Activated T-helper 1 cell treated with anti-CD3 and anti-CD28 coated beads, Interleukin-12 subunit alpha, Interleukin-12 subunit beta, Interleukin-2, Interleukin-4 antibody, amounts not matched to agents 30 ng/mL and 10 ng/mL and 1 ng/mL, durations not matched to agents 14 hours and 24 hours and 36 hours (primary cell): ENCODE data around the gene CTNNB1. TPM values are rescaled to one million over a fixed set of nuclear protein-coding genes. Genes with fewer than 3 reads are reported as not detected.

ENCODE experiments used
- DNase-seq: peaks from one replicate; pipeline ENCODE4 v3.0.0; 2021; ENCODE audit warnings: low spot score
- H3K27ac Mint-ChIP-seq: one replicate; pipeline ENCODE4 v1.8.0; 2021; ENCODE audit warnings: mild to moderate bottlenecking, mixed read lengths
- H3K27me3 Mint-ChIP-seq: one replicate; pipeline ENCODE4 v1.8.0; 2022; ENCODE audit warnings: mild to moderate bottlenecking, moderate library complexity, mixed read lengths; ENCODE audit not compliant: insufficient read depth
- H3K36me3 Mint-ChIP-seq: one replicate; pipeline ENCODE4 v1.8.0; 2021; ENCODE audit warnings: low read depth, mixed read lengths
- H3K4me1 Mint-ChIP-seq: one replicate; pipeline ENCODE4 v1.8.0; 2021; ENCODE audit warnings: low read depth, mixed read lengths
- H3K4me3 Mint-ChIP-seq: one replicate; pipeline ENCODE4 v1.8.0; 2021; ENCODE audit warnings: mild to moderate bottlenecking, moderate library complexity, mixed read lengths
- H3K9me3 Mint-ChIP-seq: one replicate; pipeline ENCODE4 v1.8.0; 2021; ENCODE audit warnings: mixed read lengths
- intact Hi-C: fragments of 100-400 bp; cut with micrococcal nuclease; formaldehyde crosslinking; loops from one replicate; pipeline ENCODE4 v1.15.1; 2024
- total RNA-seq: library from RNA; stranded (reverse); gene quantifications from 2 replicates; pipeline ENCODE4 v1.2.3, GENCODE V29; 2022

Gene CTNNB1
- 137 and 139 TPM in 2 replicates for total RNA-seq

DNA sequence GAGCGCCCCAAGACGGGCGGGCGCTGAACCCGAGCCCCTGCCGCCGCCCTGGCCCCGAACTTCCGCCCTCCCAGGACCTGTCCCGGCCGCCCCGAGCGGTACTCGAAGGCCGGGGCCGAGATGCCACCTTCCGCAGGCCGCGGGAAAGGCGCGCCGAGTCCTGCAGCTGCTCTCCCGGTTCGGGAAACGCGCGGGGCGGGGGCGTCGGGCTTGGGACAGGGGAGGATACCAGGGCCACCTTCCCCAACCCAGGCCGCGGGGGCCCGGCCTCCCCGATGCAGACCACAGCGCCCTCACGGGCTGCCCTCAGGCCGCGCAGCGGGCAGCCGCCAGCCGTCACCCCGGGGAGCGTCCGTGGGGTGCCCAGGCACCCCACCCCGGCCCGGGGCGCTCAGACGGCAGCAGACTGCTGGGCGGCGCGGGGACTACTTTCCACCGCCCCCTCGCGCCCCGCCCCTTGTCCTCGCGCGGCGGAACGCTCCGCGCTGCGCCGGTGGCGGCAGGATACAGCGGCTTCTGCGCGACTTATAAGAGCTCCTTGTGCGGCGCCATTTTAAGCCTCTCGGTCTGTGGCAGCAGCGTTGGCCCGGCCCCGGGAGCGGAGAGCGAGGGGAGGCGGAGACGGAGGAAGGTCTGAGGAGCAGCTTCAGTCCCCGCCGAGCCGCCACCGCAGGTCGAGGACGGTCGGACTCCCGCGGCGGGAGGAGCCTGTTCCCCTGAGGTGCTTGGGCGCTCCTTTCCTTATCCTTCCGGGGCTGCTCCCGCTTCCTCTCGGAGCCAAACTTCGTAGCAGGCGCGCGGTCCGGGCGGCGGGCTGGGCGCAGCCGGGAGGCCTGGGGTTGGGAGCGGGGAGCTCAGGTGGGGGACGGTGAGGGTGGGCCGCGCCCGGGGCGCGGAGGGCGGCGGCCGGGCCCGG lies at the start of gene CTNNB1:
CTNNB1 (plus strand) TSS at position 556 of the 916 bp plus-strand sequence. CDS start 24,564 bp downstream, outside the sequence.
- Mint-ChIP-seq H3K4me1 (peaks cover 36% of the 10 kb centered on the region), H3K9me3 (no peaks in the 10 kb centered on the region), H3K27me3 (peaks cover 22% of the 10 kb centered on the region), H3K27ac (peak within 1 kb of the TSS; percentile 98), H3K36me3 (peaks cover 13% of the 10 kb centered on the region), H3K4me3 (peak within 1 kb of the TSS; percentile 97)
- DNase-seq: peak; percentile 87
- intact Hi-C loops: loop anchor here (1.0 to 5.0 kb wide), 7 partner anchors 11 to 890 kb away; partner anchors contain the start of gene EIF1B

DNA sequence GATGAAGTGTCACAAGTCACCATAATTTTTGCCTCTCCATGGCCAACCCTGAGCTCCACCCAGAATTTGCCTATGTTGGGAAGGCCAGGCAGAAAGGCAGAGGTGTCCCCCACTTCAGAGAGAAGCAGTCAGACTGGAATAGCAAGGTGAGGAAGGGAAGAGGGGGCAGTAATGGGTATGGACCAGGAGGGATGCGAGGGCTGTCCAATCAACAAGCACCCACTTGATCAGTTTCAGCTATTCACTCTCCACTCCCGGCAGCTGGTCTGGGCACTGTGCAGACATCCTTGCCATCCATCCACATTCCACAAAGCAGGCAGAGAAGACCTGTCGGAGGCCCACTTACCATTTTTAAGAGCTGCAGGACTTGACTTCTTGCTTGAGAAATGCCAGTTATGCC lies 43.5 kb upstream of the CTNNB1 start:
- intact Hi-C loops: no loop called here
- Mint-ChIP-seq H3K9me3 (no peaks in the 10 kb centered on the region), H3K4me3 (no peak overlapping the region), H3K4me1 (peaks cover 14% of the 10 kb centered on the region), H3K36me3 (no peaks in the 10 kb centered on the region), H3K27me3 (peaks cover 2% of the 10 kb centered on the region), H3K27ac (no peak overlapping the region)
- DNase-seq: no peak

DNA sequence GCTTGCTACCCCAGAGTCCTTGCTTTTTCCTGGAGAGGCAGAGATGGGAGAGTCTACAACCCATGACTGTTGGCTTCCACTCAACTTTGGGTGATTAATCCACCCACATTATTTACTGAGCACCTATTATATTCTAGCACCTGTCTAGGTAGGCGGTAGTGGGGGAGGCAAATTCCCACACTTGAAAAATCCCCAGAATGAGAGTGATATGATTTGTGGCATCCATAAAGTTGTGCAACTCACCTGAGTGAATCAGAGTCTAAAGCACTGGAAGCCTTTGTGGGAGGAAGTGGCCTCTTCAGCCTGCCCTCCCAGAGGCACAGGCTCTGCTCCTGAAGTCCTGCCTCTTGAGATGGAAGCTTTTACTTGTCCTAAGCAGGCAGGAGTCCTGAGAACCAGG lies 40.4 kb upstream of the CTNNB1 start:
- H3K36me3 Mint-ChIP-seq: no peaks in the 10 kb centered on the region
- H3K9me3 Mint-ChIP-seq: no peaks in the 10 kb centered on the region
- H3K4me3 Mint-ChIP-seq: no peak overlapping the region
- no peak overlapping the region for H3K27ac Mint-ChIP-seq
- H3K27me3 Mint-ChIP-seq: peaks cover 2% of the 10 kb centered on the region
- H3K4me1 Mint-ChIP-seq: peaks cover 14% of the 10 kb centered on the region
- no peak for DNase-seq
- intact Hi-C loops: loop anchor here (1.0 kb wide), 1 partner anchor 29 kb away; no protein-coding TSS in a partner anchor

DNA sequence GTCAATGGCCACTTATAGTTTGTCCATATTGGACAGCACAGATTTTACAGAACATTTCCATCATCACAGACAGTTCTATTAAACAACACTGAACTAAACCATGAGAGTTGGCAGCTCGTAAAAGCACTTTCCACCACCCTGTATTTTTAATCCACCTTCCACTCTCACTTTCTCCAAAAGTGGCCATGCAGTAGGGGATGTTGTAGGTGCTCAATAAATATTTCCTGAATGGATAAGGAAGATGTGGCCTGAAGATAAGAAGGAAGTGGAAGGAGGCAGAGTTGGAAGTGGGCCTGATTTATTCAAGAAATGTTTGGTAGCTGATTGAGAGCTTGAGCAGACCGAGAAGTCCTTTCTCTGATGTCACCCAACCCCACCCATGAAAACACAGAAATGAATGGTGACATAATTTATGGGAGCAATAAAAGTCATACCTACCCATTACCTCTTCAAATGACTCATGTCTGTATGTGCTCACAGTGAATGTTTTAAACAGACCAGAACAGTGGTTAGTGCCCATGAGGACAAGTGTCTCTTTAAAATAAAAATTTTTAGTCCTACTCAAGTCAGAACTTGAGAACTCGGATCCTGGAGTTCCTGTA lies 39.6 kb upstream of the CTNNB1 start:
- Mint-ChIP-seq H3K4me3 (no peak overlapping the region), H3K27me3 (peaks cover 2% of the 10 kb centered on the region)
- DNase-seq: no peak

DNA sequence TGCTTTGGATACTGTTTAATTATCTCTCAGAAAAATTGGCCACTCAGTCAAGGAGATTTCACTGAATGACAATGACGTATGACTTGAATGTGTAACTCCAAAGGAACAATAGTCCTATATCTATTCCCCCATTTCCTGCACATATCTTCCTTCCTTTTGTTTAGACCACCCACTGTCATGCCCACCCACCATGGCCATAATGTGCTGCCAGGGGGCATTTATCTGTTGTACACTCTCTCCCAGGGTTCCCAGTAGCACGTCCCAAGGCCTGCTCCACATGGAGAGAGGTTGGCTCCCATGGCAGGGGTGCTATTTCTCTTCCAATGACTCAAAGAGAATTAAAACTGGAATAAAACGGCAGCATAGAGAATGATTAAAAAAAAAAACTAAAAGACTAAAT lies 36.8 kb upstream of the CTNNB1 start:
- DNase-seq: no peak
- H3K4me3 Mint-ChIP-seq: no peak overlapping the region
- H3K9me3 Mint-ChIP-seq: no peaks in the 10 kb centered on the region
- peaks cover 3% of the 10 kb centered on the region for H3K27me3 Mint-ChIP-seq
- H3K27ac Mint-ChIP-seq: no peak overlapping the region
- H3K4me1 Mint-ChIP-seq: peaks cover 19% of the 10 kb centered on the region
- no peaks in the 10 kb centered on the region for H3K36me3 Mint-ChIP-seq
- intact Hi-C loops: no loop called here

More for the DNA sequence above, 39.6 kb upstream of the CTNNB1 start:
- no peaks in the 10 kb centered on the region for H3K36me3 Mint-ChIP-seq
- peaks cover 14% of the 10 kb centered on the region for H3K4me1 Mint-ChIP-seq
- no peaks in the 10 kb centered on the region for H3K9me3 Mint-ChIP-seq
- intact Hi-C loops: loop anchor here (1.0 kb wide), 1 partner anchor 29 kb away; no protein-coding TSS in a partner anchor
- no peak overlapping the region for H3K27ac Mint-ChIP-seq

DNA sequence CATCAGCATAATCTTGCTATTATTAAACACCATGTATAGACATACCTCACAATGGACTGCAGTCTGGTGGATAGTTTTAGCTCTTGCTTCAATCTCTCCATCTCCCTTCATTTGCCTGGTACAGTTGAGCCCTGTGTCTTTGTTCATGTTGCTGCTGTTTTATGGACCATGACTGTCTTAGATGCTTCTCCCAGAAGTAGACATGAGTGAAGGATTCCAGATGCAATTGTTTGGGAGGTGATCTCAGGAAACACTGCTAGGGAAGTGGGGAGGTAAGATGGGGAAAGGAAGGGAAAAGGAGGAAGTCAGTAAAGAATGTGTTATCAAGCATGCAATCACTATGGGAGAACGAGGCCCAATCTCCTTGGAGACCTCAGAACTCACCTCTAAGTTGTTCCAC lies 36.3 kb upstream of the CTNNB1 start:
- H3K9me3 Mint-ChIP-seq: no peaks in the 10 kb centered on the region
- peaks cover 24% of the 10 kb centered on the region for H3K4me1 Mint-ChIP-seq
- H3K4me3 Mint-ChIP-seq: no peak overlapping the region
- DNase-seq: no peak
- intact Hi-C loops: no loop called here
- H3K36me3 Mint-ChIP-seq: no peaks in the 10 kb centered on the region
- peaks cover 3% of the 10 kb centered on the region for H3K27me3 Mint-ChIP-seq
- no peak overlapping the region for H3K27ac Mint-ChIP-seq

DNA sequence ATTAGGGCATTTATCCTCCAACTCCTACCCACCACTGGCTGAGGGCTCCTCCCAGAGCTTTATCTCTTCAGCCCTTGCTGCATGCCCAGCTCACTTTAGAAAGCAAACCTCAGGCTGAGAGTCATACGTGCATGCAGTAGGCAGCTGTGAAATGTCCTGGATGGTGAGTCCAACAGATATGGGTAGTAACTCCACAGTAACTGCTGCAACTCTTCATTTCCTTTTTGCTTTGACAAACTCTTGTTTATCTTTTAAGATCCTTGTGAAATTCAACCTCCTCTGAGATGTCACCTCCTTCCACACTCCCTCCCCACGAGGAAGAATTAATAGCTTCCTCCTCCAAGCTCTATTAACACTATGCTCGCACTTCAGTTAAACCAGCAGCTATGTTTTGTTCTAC lies 35.9 kb upstream of the CTNNB1 start:
- Mint-ChIP-seq H3K36me3 (no peaks in the 10 kb centered on the region), H3K27me3 (peaks cover 3% of the 10 kb centered on the region), H3K9me3 (no peaks in the 10 kb centered on the region), H3K27ac (no peak overlapping the region), H3K4me1 (peaks cover 26% of the 10 kb centered on the region), H3K4me3 (no peak overlapping the region)
- DNase-seq: no peak
- intact Hi-C loops: no loop called here

DNA sequence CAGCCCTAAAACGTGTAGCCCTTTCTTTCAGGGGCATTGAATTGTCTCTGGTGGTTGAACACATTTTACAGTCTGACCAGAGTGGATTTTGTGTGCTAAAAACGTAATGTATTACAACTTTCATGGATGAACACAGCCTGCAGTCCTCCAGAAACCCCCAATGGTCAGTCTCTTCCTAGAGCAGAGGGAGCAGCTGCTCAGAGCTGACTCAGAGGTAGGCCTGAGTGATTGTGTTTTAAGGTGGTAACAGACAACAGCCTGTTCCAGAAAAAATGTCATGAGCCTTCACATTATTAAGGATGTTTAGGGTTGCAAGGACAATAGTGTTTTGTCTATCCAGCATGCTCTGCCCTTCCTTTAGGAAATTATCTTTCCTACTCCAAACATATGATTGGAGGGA lies 34.5 kb upstream of the CTNNB1 start:
- no peak for DNase-seq
- peaks cover 12% of the 10 kb centered on the region for H3K4me1 Mint-ChIP-seq
- no peaks in the 10 kb centered on the region for H3K9me3 Mint-ChIP-seq
- no peak overlapping the region for H3K27ac Mint-ChIP-seq
- H3K27me3 Mint-ChIP-seq: peaks cover 3% of the 10 kb centered on the region
- intact Hi-C loops: no loop called here
- no peaks in the 10 kb centered on the region for H3K36me3 Mint-ChIP-seq
- no peak overlapping the region for H3K4me3 Mint-ChIP-seq

DNA sequence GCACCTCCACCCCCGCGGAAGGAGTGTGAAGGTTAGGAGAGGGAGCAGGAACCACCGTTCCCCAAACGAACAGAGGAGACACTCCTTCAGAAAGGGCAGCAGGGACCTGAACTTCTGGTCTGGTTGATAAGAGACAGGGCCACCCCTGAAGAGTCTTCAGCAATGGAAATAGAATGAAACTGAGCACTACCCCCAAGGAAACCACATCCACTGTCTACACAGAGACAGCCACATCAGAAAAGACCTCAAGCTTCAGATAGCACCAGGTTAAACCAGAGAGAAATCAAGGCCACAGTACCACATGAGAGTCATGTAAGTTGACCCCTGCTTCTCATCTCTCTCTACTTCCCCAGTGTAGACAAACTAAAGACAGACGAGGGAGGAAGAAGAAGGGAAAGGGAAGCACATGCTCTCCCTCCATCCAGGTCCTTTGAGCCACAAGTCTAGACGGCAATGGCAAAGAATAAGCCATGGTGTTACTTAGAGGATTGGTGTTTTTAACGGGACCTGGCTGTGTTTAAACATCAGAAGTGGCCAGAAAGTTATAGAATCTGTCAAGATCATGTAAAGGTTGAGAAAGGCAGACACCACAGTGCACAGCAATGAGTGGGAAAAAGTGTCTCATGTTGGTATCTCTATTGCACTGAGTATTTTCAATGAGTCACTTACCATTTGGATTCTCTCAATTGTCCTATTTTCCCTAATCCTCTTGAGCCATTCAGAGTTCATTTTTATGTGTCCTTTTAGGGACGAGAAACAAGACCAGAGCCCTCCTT lies 31.4 kb upstream of the CTNNB1 start:
- Mint-ChIP-seq H3K4me1 (peaks cover 12% of the 10 kb centered on the region), H3K4me3 (no peak overlapping the region), H3K27me3 (peaks cover 13% of the 10 kb centered on the region), H3K9me3 (no peaks in the 10 kb centered on the region), H3K27ac (peak overlapping the region; percentile 67), H3K36me3 (no peaks in the 10 kb centered on the region)
- intact Hi-C loops: no loop called here
- no peak for DNase-seq

DNA sequence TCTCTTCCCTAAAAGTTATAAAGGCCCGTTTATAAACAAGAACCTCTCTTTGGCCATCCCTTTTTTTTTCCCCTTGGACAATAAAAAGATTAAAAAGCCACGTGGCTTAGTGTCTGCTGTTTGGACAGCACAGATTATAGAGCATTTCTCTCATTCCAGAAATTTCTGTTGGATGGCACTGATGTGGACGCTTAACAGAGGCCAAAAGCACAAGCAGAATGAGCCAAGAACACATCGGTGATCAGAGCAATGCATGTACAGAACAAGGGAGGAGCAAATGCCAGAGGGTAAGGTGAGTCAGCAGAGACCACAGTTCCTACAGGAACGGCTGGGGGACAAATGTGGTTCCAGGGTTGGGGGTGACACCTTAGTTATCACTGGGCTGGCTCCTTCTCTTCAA lies 30.3 kb upstream of the CTNNB1 start:
- no peak for DNase-seq
- no peak overlapping the region for H3K4me3 Mint-ChIP-seq
- H3K36me3 Mint-ChIP-seq: no peaks in the 10 kb centered on the region
- peaks cover 15% of the 10 kb centered on the region for H3K27me3 Mint-ChIP-seq
- no peak overlapping the region for H3K27ac Mint-ChIP-seq
- intact Hi-C loops: no loop called here
- H3K9me3 Mint-ChIP-seq: no peaks in the 10 kb centered on the region
- peaks cover 12% of the 10 kb centered on the region for H3K4me1 Mint-ChIP-seq

DNA sequence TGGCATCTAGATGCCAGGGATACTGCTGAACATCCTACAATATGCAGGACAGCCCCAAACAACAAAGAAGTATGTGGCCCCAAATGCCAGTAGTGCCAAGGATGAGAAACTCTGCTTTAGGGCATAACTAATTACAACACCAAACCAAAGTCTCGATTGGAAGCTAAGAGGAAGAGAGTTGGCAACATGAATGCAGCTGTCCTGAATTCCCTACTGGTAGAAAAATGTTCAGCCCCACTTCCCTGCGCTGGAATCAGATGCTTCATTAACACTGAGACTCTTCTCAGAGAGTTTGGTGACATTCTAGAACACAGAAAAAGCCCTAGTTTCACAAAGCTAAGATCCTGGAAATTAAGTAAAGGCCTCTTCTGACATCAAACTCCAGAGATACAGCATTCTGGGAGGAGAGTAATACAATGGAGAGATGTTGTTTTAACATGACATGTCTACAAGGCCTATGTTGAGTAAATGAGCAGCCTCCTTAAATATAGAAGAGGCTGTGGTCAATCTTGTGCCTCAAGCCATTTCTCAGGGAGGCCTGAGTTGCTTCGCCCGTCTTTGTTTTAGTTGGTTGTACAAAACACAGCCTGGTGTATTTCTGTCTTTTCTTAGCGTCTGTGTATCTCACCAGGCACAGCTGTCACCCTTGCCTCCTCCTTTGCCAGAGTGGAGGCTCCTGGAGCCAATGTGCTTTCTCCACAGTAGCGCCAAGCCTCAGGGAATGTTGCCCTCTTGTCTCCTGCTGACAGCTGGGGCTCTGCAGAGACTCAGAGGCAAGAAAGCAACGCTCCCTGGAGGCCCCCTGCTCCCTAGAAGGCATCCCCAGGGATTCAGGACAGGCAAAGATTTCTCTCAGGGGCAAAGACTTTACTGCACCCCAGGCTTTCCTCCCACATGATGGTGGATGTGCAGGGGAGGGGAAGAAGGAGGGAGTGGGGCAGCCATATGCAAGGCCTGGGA lies 25.1 kb upstream of the CTNNB1 start:
- H3K9me3 Mint-ChIP-seq: no peaks in the 10 kb centered on the region
- no peak overlapping the region for H3K4me3 Mint-ChIP-seq
- H3K27ac Mint-ChIP-seq: no peak overlapping the region
- DNase-seq: no peak
- H3K36me3 Mint-ChIP-seq: no peaks in the 10 kb centered on the region
- H3K27me3 Mint-ChIP-seq: peaks cover 17% of the 10 kb centered on the region
- H3K4me1 Mint-ChIP-seq: no peaks in the 10 kb centered on the region
- intact Hi-C loops: no loop called here

DNA sequence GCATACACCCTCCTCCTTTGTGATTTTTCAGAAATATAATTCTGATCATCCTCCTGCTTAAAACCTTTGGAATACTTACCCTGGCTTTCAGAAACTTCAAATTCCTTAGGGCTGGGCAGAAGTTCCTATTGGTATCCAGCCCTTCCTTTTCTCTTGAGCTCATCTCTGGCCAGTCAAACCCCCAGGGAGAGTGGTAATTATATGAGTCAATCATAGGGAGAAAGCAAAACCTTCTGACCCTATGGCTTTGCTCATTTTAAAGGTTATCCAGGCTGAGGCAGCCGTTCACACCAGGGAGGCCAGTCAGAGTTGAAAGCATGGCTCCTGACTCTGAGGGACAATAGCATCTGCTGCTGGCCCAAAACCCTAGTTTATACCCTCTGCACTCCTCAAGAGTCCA lies 23.9 kb upstream of the CTNNB1 start:
- Mint-ChIP-seq H3K4me1 (no peaks in the 10 kb centered on the region), H3K9me3 (no peaks in the 10 kb centered on the region), H3K27me3 (peaks cover 18% of the 10 kb centered on the region), H3K36me3 (no peaks in the 10 kb centered on the region), H3K27ac (no peak overlapping the region), H3K4me3 (no peak overlapping the region)
- DNase-seq: no peak
- intact Hi-C loops: no loop called here
